NCI-H2107 treated with DMSO at 0.1 percent for 48 hours (cell line): ENCODE results near the gene TPGS1.
A peak's percentile ranks its signal among the peaks of the same experiment; 100 is the strongest.

ENCODE experiments used
- DNase-seq: peaks from one replicate; lab custom pipeline; 2025; ENCODE audit not compliant: unreplicated experiment; lab: John Stamatoyannopoulos, UW

The TPGS1 gene

GRCh38 chr19:495402-496111 lies 11.7 kb upstream of the TPGS1 start:
- no peak for DNase-seq

- no peak for DNase-seq
These were observed 11.1 kb upstream of the TPGS1 start, which contains the start of gene MADCAM1 for GRCh38 chr19:496112-496665. Gene MADCAM1, plus strand, starts transcription at chr19:496486. Its CDS starts 14 bp downstream, at chr19:496500.

- no peak for DNase-seq
These were observed 10.3 kb upstream of the TPGS1 start for GRCh38 chr19:496986-497385.

GRCh38 chr19:497491-497868 lies 9.8 kb upstream of the TPGS1 start:
- DNase-seq: no peak

- no peak for DNase-seq
These were observed 9.3 kb upstream of the TPGS1 start for GRCh38 chr19:497869-498510.

GRCh38 chr19:498511-498891 lies 8.8 kb upstream of the TPGS1 start:
- DNase-seq: no peak

GRCh38 chr19:498977-499623 lies 8.2 kb upstream of the TPGS1 start:
- DNase-seq: no peak

- no peak for DNase-seq
These were observed 5.7 kb upstream of the TPGS1 start for GRCh38 chr19:501646-502045.

GRCh38 chr19:504616-505015 lies 2.7 kb upstream of the TPGS1 start:
- DNase-seq: no peak

- DNase-seq: peak; percentile 96
These were observed 652 bp upstream of the TPGS1 start for GRCh38 chr19:506404-507285.

- DNase-seq: no peak
These were observed 1.2 kb downstream of the TPGS1 start for GRCh38 chr19:508204-509150.

GRCh38 chr19:510606-511100 lies 3.4 kb downstream of the TPGS1 start:
- peak; percentile 59 for DNase-seq

- DNase-seq: peak; percentile 96
These were observed 4.0 kb downstream of the TPGS1 start for GRCh38 chr19:511101-511851.

- no peak for DNase-seq
These were observed 5.5 kb downstream of the TPGS1 start for GRCh38 chr19:512547-513365.

- DNase-seq: no peak
These were observed 6.3 kb downstream of the TPGS1 start for GRCh38 chr19:513368-514165.

- no peak for DNase-seq
These were observed 6.9 kb downstream of the TPGS1 start for GRCh38 chr19:514166-514663.
